ENCODE data around the gene MED8. TPM values are rescaled to one million over a fixed set of nuclear protein-coding genes. Genes with fewer than 3 reads are reported as not detected.

MED8 gene
- total and polyA plus RNA-seq, 2 of the 4 experiments (the other 2 are of a cell fraction) = 61.1 to 120 TPM

Small RNAs within 50 kb of the gene (microRNA-seq; reads per million reads assigned to microRNA genes)
- gene MIR6734 (ENCODE audit: unreplicated experiment) = 2.9 reads per million

Other genes with a start within 250 kb of the MED8 start
- 135 and 173 TPM in 2 replicates for gene EBNA1BP2, start 217.5 kb downstream of the MED8 start, total RNA-seq (2012; rRNA removed)
- 79.0 and 82.8 TPM in 2 replicates for gene EBNA1BP2, start 217.5 kb downstream of the MED8 start, polyA plus RNA-seq (2012; rRNA removed)
- 0.28 and 0.36 TPM in 2 replicates for gene CFAP57, start 217.5 kb downstream of the MED8 start, total RNA-seq (2012; rRNA removed)
- 0.19 and 0.29 TPM in 2 replicates for gene CFAP57, start 217.5 kb downstream of the MED8 start, polyA plus RNA-seq (2012; rRNA removed)
- under 0.01 TPM in 1 of 2 replicates, not detected in the other for gene TMEM125, start 119.8 kb downstream of the MED8 start, total RNA-seq (2012; rRNA removed)
- 0.03 and 0.10 TPM in 2 replicates for gene TMEM125, start 119.8 kb downstream of the MED8 start, polyA plus RNA-seq (2012; rRNA removed)
- not detected in 2 replicates for gene C1orf210, start 104.2 kb downstream of the MED8 start, total RNA-seq (2012; rRNA removed)
- not detected in 2 replicates for gene C1orf210, start 104.2 kb downstream of the MED8 start, polyA plus RNA-seq (2012; rRNA removed)
- gene TIE1, start 88.8 kb downstream of the MED8 start, total RNA-seq (2012; rRNA removed) = 2.3 and 3.3 TPM in 2 replicates
- 7.5 and 8.5 TPM in 2 replicates for gene TIE1, start 88.8 kb downstream of the MED8 start, polyA plus RNA-seq (2012; rRNA removed)
- not detected in 2 replicates for gene MPL, start 52.0 kb downstream of the MED8 start, total RNA-seq (2012; rRNA removed)
- gene MPL, start 52.0 kb downstream of the MED8 start, polyA plus RNA-seq (2012; rRNA removed) = 0.12 TPM in 1 of 2 replicates, not detected in the other
- 78.0 and 103 TPM in 2 replicates for gene CDC20, start 30.8 kb downstream of the MED8 start, total RNA-seq (2012; rRNA removed)
- gene CDC20, start 30.8 kb downstream of the MED8 start, polyA plus RNA-seq (2012; rRNA removed) = 107 and 115 TPM in 2 replicates
- 66.4 and 88.9 TPM in 2 replicates for gene ELOVL1, start 21.8 kb downstream of the MED8 start, total RNA-seq (2012; rRNA removed)
- gene ELOVL1, start 21.8 kb downstream of the MED8 start, polyA plus RNA-seq (2012; rRNA removed) = 203 and 211 TPM in 2 replicates
- 9.5 and 9.7 TPM in 2 replicates for gene SZT2, start 99 bp upstream of the MED8 start, total RNA-seq (2012; rRNA removed)
- 14.3 and 15.7 TPM in 2 replicates for gene SZT2, start 99 bp upstream of the MED8 start, polyA plus RNA-seq (2012; rRNA removed)
- gene HYI, start 64.1 kb upstream of the MED8 start, total RNA-seq (2012; rRNA removed) = 21.5 and 25.0 TPM in 2 replicates
- 53.7 and 66.7 TPM in 2 replicates for gene HYI, start 64.1 kb upstream of the MED8 start, polyA plus RNA-seq (2012; rRNA removed)
- 25.8 and 27.8 TPM in 2 replicates for gene PTPRF, start 141.1 kb upstream of the MED8 start, total RNA-seq (2012; rRNA removed)
- gene PTPRF, start 141.1 kb upstream of the MED8 start, polyA plus RNA-seq (2012; rRNA removed) = 92.3 and 103 TPM in 2 replicates

Measured in IMR-90 (cell line).